Mesenchymal stem cell (in vitro differentiated cells and primary cell): ENCODE results near the gene EVA1C. TPM values are rescaled to one million over a fixed set of nuclear protein-coding genes. Genes with fewer than 3 reads are reported as not detected.

Experiments used
- DNase-seq: peaks from one replicate; pipeline ENCODE4 v3.0.0-alpha.2; 2013
- H2AFZ ChIP-seq: one replicate; pipeline ENCODE4 v1.6.1; 2013; ENCODE audit warnings: low read depth, mild to moderate bottlenecking, control low read depth, inconsistent platforms, low read length, moderate library complexity
- H2AK5ac ChIP-seq: 2 replicates; pipeline ENCODE4 v1.6.1; 2013; ENCODE audit warnings: low read length, moderate library complexity, mild to moderate bottlenecking, inconsistent platforms; ENCODE audit not compliant: severe bottlenecking
- H2BK120ac ChIP-seq: one replicate; pipeline ENCODE4 v1.6.1; 2013; ENCODE audit warnings: low read depth, mild to moderate bottlenecking, inconsistent platforms, low read length, moderate library complexity
- H2BK12ac ChIP-seq, 2 experiments: one replicate each; pipeline ENCODE4 v1.6.1; 2013; ENCODE audit warnings: inconsistent platforms in 2 of 2, low read length in 2 of 2, mild to moderate bottlenecking in 2 of 2, moderate library complexity in 2 of 2, control low read depth in 1 of 2
- H2BK15ac ChIP-seq: one replicate; pipeline ENCODE4 v1.6.1; 2013; ENCODE audit warnings: mild to moderate bottlenecking, low read depth, inconsistent platforms; ENCODE audit not compliant: poor library complexity, severe bottlenecking
- H2BK5ac ChIP-seq: 2 replicates; pipeline ENCODE4 v1.6.1; 2013; ENCODE audit warnings: low read depth, mild to moderate bottlenecking, low read length, control low read depth, inconsistent platforms; ENCODE audit not compliant: poor library complexity, severe bottlenecking
- H3K14ac ChIP-seq, 2 experiments: one replicate each; pipeline ENCODE4 v1.6.1; 2013; ENCODE audit warnings: inconsistent platforms in 2 of 2, low read length in 2 of 2, control low read depth in 1 of 2, mild to moderate bottlenecking in 1 of 2, moderate library complexity in 1 of 2
- H3K18ac ChIP-seq, 2 experiments: one replicate each; pipeline ENCODE4 v1.6.1; 2013; ENCODE audit warnings: inconsistent platforms in 2 of 2, low read length in 2 of 2, control low read depth in 1 of 2, low read depth in 1 of 2, mild to moderate bottlenecking in 1 of 2
- H3K23ac ChIP-seq, 2 experiments: one replicate each; pipeline ENCODE4 v1.6.1; 2013; ENCODE audit warnings: inconsistent platforms in 2 of 2, low read length in 2 of 2, mild to moderate bottlenecking in 2 of 2, moderate library complexity in 2 of 2, control low read depth in 1 of 2
- H3K27ac ChIP-seq: 2 replicates; pipeline ENCODE4 v1.5.1; 2013; ENCODE audit warnings: mild to moderate bottlenecking, moderate library complexity, low read length, control low read depth, inconsistent platforms; ENCODE audit not compliant: poor library complexity, severe bottlenecking
- H3K27me3 ChIP-seq, 2 experiments: 2 replicates each; pipeline versions ENCODE4 v1.6.1 to v1.7.0; 2013; ENCODE audit warnings: low read length in 2 of 2, mild to moderate bottlenecking in 2 of 2, moderate library complexity in 2 of 2, control low read depth in 1 of 2, inconsistent platforms in 1 of 2; ENCODE audit not compliant: control insufficient read depth in 1 of 2, insufficient read depth in 1 of 2
- H3K36me3 ChIP-seq, 2 experiments: 2 replicates each; pipeline versions ENCODE4 v1.6.1 to v1.7.0; 2013; ENCODE audit warnings: low read length in 2 of 2, control low read depth in 1 of 2, inconsistent platforms in 1 of 2, low read depth in 1 of 2, mild to moderate bottlenecking in 1 of 2; ENCODE audit not compliant: insufficient read depth in 2 of 2, control insufficient read depth in 1 of 2
- H3K4ac ChIP-seq, 2 experiments: one replicate each; pipeline ENCODE4 v1.6.1; 2013; ENCODE audit warnings: inconsistent platforms in 2 of 2, low read length in 2 of 2, mild to moderate bottlenecking in 2 of 2, moderate library complexity in 2 of 2, control low read depth in 1 of 2, low read depth in 1 of 2
- H3K4me1 ChIP-seq: 2 replicates; pipeline ENCODE4 v1.6.1; 2013; ENCODE audit warnings: low read depth, low read length, control low read depth; ENCODE audit not compliant: control insufficient read depth, insufficient read depth
- H3K4me2 ChIP-seq: 2 replicates; pipeline ENCODE4 v1.6.1; 2013; ENCODE audit warnings: low read length, mild to moderate bottlenecking, inconsistent platforms; ENCODE audit not compliant: poor library complexity, severe bottlenecking
- H3K4me3 ChIP-seq, 2 experiments: 2 replicates each; pipeline versions ENCODE4 v1.5.1 to v1.7.0; 2013; ENCODE audit warnings: low read length in 2 of 2, mild to moderate bottlenecking in 2 of 2, control low read depth in 1 of 2, low read depth in 1 of 2; ENCODE audit not compliant: insufficient read depth in 1 of 2
- H3K79me1 ChIP-seq: replicated peaks from 2 replicates; pipeline ENCODE4 v1.6.1; 2013; ENCODE audit warnings: mild to moderate bottlenecking, control low read depth, low read length, inconsistent platforms; ENCODE audit not compliant: poor library complexity, severe bottlenecking
- H3K9ac ChIP-seq: 2 replicates; pipeline ENCODE4 v1.7.0; 2013; ENCODE audit warnings: mild to moderate bottlenecking, low read length, moderate library complexity
- H3K9me3 ChIP-seq: 2 replicates; pipeline ENCODE4 v1.7.0; 2013; ENCODE audit warnings: mild to moderate bottlenecking, low read length; ENCODE audit not compliant: control insufficient read depth
- H4K8ac ChIP-seq: one replicate; pipeline ENCODE4 v1.6.1; 2013; ENCODE audit warnings: inconsistent platforms, mild to moderate bottlenecking, low read length, moderate library complexity
- H4K91ac ChIP-seq: one replicate; pipeline ENCODE4 v1.6.1; 2013; ENCODE audit warnings: mild to moderate bottlenecking, low read length, inconsistent platforms
- WGBS: methylation state at CpG from one replicate; pipeline ENCODE4 v1.1.7; 2013; ENCODE audit warnings: mixed read lengths; 5-methylcytosine and 5-hydroxymethylcytosine counted together
- polyA plus RNA-seq, 2 experiments: library from polyadenylated mRNA; stranded (reverse); fragments of 200-250 nt; gene quantifications; one replicate each; pipeline ENCODE4 v1.2.3, GENCODE V29; 2013

Gene EVA1C
- polyA plus RNA-seq (2013, experiment 1 of 2), result not detected
- not detected for polyA plus RNA-seq (2013, experiment 2 of 2)

GRCh38 chr21:32412162-32413014 lies at the start of gene EVA1C:
Gene EVA1C, plus strand, starts transcription at chr21:32412706. Its CDS starts 148 bp downstream, at chr21:32412854.
- peak within 1 kb of the TSS; percentile 77 for H2AFZ ChIP-seq
- H3K4me3 ChIP-seq, result peak within 1 kb of the TSS; percentile 47 to 90
- H3K4me2 ChIP-seq, result peak within 1 kb of the TSS; percentile 95
- H4K8ac ChIP-seq, result no peak within 1 kb of the TSS
- peaks cover 19% of the 10 kb centered on the region for H3K4me1 ChIP-seq
- peak within 1 kb of the TSS; percentile 98 for H3K9ac ChIP-seq
- no peak within 1 kb of the TSS for H2BK15ac ChIP-seq
- no peaks in the 10 kb centered on the region for H3K79me1 ChIP-seq
- H3K14ac ChIP-seq, result peak within 1 kb of the TSS in 1 of 2 experiments; percentile 19
- H2BK12ac ChIP-seq, result no peak within 1 kb of the TSS
- no peak for DNase-seq
- no peak within 1 kb of the TSS for H4K91ac ChIP-seq
- H3K9me3 ChIP-seq, result no peaks in the 10 kb centered on the region
- no peak within 1 kb of the TSS for H3K27ac ChIP-seq
- no peaks in the 10 kb centered on the region for H3K36me3 ChIP-seq
- H3K23ac ChIP-seq, result peak within 1 kb of the TSS in 1 of 2 experiments; percentile 80
- no peak within 1 kb of the TSS for H2BK5ac ChIP-seq
- peaks cover 0 to 72% of the 10 kb centered on the region in 2 experiments for H3K27me3 ChIP-seq
- WGBS, result 2% methylated on average over 70 of the region's 104 CpGs
- no peak within 1 kb of the TSS for H3K4ac ChIP-seq
- no peak within 1 kb of the TSS for H2BK120ac ChIP-seq
- H3K18ac ChIP-seq, result peak within 1 kb of the TSS in 1 of 2 experiments; percentile 38
- H2AK5ac ChIP-seq, result no peak within 1 kb of the TSS

- H2AK5ac ChIP-seq, result no peak overlapping the region
- no peak overlapping the region for H3K27ac ChIP-seq
- no peaks in the 10 kb centered on the region for H3K27me3 ChIP-seq
- H3K23ac ChIP-seq, result no peak overlapping the region
- H4K91ac ChIP-seq, result no peak overlapping the region
- H3K4me2 ChIP-seq, result no peak overlapping the region
- WGBS, result 94% methylated on average over 7 of the region's 7 CpGs
- no peak overlapping the region for H2BK5ac ChIP-seq
- H3K79me1 ChIP-seq, result peaks cover 39% of the 10 kb centered on the region
- no peak overlapping the region for H2BK15ac ChIP-seq
- no peak overlapping the region for H3K4me3 ChIP-seq
- no peak overlapping the region for H3K4ac ChIP-seq
- H3K9ac ChIP-seq, result no peak overlapping the region
- H3K18ac ChIP-seq, result no peak overlapping the region
- H3K14ac ChIP-seq, result no peak overlapping the region
- H3K9me3 ChIP-seq, result no peaks in the 10 kb centered on the region
- peaks cover 7% of the 10 kb centered on the region for H3K4me1 ChIP-seq
- H3K36me3 ChIP-seq, result peaks cover 71 to 99% of the 10 kb centered on the region in 2 experiments
- H2BK120ac ChIP-seq, result no peak overlapping the region
- H2AFZ ChIP-seq, result no peak overlapping the region
- no peak overlapping the region for H4K8ac ChIP-seq
- no peak for DNase-seq
- H2BK12ac ChIP-seq, result no peak overlapping the region
Measured at GRCh38 chr21:32364387-32364786, 48.1 kb upstream of the EVA1C start.

DNA sequence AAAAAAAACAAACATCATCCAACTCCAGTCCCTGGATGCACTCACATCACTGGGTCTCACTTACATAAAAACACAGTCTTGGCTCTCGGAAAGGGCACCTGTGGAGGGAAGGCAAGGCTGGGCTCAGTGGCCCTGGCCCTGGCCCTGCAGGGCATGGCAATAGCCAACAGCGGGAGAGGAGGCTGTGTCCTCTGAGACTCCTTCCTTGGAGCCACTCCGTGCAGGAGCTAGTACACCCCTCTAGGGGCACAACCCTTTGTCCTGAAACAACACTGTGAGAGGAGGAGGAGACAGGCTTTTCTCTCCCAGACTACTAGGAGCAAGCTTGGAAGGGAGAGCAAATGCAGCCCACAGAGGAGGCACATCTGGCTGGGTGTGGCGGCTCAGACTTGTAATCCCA lies 47.7 kb upstream of the EVA1C start:
- no peak for DNase-seq
- Histone ChIP-seq H3K9ac (no peak overlapping the region), H2BK12ac (no peak overlapping the region), H3K14ac (no peak overlapping the region), H3K4ac (no peak overlapping the region), H2AFZ (no peak overlapping the region), H3K27me3 (no peaks in the 10 kb centered on the region), H4K8ac (no peak overlapping the region), H3K23ac (no peak overlapping the region), H3K18ac (no peak overlapping the region), H4K91ac (no peak overlapping the region), H3K36me3 (peaks cover 67 to 98% of the 10 kb centered on the region in 2 experiments), H3K9me3 (no peaks in the 10 kb centered on the region), H2BK5ac (no peak overlapping the region), H3K79me1 (peaks cover 41% of the 10 kb centered on the region), H2AK5ac (no peak overlapping the region), H2BK15ac (no peak overlapping the region), H2BK120ac (no peak overlapping the region), H3K27ac (no peak overlapping the region), H3K4me2 (no peak overlapping the region), H3K4me1 (peaks cover 7% of the 10 kb centered on the region), H3K4me3 (no peak overlapping the region)
- over 99% methylated on average over 3 of the region's 4 CpGs for WGBS

DNA sequence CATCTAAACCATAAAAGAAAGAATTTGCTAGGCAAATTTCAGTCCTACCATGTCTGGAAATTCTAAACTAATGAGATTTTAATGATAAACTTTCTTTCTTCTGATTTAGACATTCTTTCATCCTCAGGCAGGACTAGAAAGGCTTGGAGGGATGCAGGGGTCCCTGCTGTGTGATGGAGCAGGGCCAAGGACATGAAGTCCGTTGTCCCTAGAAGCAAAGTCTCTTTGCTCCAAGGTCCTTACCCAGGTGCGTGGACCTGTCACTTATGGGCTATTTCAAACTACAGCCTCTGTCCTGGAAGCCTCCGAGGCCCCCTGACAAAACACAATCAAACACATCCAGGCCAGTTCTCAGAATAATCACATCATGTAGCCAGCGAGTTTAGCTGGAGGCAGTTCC lies 46.3 kb upstream of the EVA1C start:
- no peak overlapping the region for H2BK15ac ChIP-seq
- H3K4me2 ChIP-seq, result no peak overlapping the region
- H2BK12ac ChIP-seq, result no peak overlapping the region
- no peak overlapping the region for H3K23ac ChIP-seq
- no peak overlapping the region for H4K91ac ChIP-seq
- H3K9me3 ChIP-seq, result no peaks in the 10 kb centered on the region
- WGBS, result 96% methylated on average over 4 of the region's 4 CpGs
- no peak overlapping the region for H2BK5ac ChIP-seq
- no peak overlapping the region for H3K9ac ChIP-seq
- H3K4me1 ChIP-seq, result peaks cover 7% of the 10 kb centered on the region
- no peak overlapping the region for H4K8ac ChIP-seq
- H3K79me1 ChIP-seq, result peaks cover 50% of the 10 kb centered on the region
- H3K36me3 ChIP-seq, result peaks cover 64 to 98% of the 10 kb centered on the region in 2 experiments
- H3K27ac ChIP-seq, result no peak overlapping the region
- no peak overlapping the region for H2AK5ac ChIP-seq
- no peak for DNase-seq
- no peak overlapping the region for H2BK120ac ChIP-seq
- H2AFZ ChIP-seq, result no peak overlapping the region
- H3K18ac ChIP-seq, result no peak overlapping the region
- H3K4me3 ChIP-seq, result no peak overlapping the region
- no peak overlapping the region for H3K4ac ChIP-seq
- no peak overlapping the region for H3K14ac ChIP-seq
- H3K27me3 ChIP-seq, result no peaks in the 10 kb centered on the region
